ENCODE results near the gene GPN3. TPM values are rescaled to one million over a fixed set of nuclear protein-coding genes. Genes with fewer than 3 reads are reported as not detected.
"Not testable (repeated sequence)": the region's sequence is repeated elsewhere in the genome, so short reads cannot be mapped to it uniquely, and the experiment has no call there.

Gene GPN3
- total RNA-seq, 1 donor from 2014 or later = 14.5 TPM

DNA sequence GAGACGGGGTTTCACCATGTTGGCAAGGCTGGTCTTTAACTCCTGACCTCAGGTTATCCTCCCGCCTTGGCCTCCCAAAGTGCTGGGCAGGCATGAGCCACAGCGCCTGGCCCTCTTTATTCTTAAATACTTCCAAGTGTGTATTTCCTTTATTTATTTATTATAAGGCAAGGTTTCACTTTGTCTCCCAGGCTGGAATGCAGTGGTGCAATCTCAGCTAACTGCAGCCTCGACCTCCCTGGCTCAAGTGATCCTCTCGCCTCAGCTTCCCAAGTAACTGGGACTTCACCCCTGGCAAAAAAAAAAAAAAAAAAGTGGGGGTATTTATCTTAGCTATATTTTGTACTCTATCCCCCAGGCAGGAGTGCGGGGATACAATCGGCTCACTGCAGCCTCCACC is 7.4 kb upstream of the GPN3 start:
- Mint-ChIP-seq H3K4me1 (no peaks in the 10 kb centered on the region), H3K36me3 (peaks cover 7% of the 10 kb centered on the region), H3K9me3 (no peaks in the 10 kb centered on the region), H3K27ac (no peak overlapping the region), H3K4me3 (no peak overlapping the region), H3K27me3 (ENCODE audit: low read depth) (no peaks in the 10 kb centered on the region)
- DNase-seq (ENCODE audit: low spot score in 2 of 2, unreplicated experiment in 2 of 2) = no peak
- TF ChIP-seq CTCF (IDR thresholded peaks at IDR 0.05; ENCODE audit: unreplicated experiment) = no peak

DNA sequence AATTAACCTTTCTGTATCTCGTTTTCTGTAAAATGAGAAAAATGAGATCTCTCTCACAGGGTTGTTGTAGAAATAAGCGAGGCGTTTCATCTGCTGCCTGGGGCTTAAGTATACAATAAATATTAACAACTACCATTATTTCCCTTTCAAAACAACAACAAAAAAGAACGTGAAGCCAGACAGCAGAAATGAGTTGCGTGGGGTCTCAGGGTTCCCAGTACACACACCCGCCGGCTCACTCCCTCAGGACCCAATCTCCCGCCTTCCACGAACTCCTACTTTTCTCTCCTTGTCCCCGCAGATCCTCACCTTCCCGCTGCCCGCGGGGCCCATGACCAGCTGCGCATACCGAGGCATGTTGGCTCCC is 227 bp downstream of the GPN3 start:
- Mint-ChIP-seq H3K4me1 (peaks cover 15% of the 10 kb centered on the region), H3K27ac (peak overlapping the region; percentile 99), H3K27me3 (ENCODE audit: low read depth) (no peaks in the 10 kb centered on the region), H3K4me3 (peak overlapping the region; percentile 94), H3K9me3 (no peaks in the 10 kb centered on the region), H3K36me3 (peaks cover 6% of the 10 kb centered on the region)
- DNase-seq (ENCODE audit: low spot score in 2 of 2, unreplicated experiment in 2 of 2) = no peak
- TF ChIP-seq CTCF (IDR thresholded peaks at IDR 0.05; ENCODE audit: unreplicated experiment) = no peak

DNA sequence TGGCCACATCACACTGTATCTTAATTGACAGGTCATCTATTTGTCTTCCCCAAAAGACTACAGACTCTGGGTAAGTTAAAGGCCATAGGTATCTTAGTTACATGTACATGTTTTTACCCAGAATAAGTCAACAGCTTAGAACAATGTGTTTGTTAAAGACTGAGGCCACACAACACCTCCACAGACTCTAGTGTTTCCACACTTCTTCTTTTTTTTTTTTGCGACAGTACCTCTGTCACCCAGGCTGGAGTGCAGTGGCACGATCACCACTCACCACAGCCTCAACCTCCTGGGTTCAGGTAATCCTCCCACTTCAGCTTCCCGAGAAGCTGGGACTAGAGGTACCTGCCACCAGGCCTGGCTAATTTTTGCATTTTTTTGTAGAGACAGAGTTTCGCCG is 1.3 kb downstream of the GPN3 start:
- Mint-ChIP-seq H3K27me3 (ENCODE audit: low read depth) (no peaks in the 10 kb centered on the region), H3K4me1 (peaks cover 15% of the 10 kb centered on the region), H3K27ac (peak overlapping the region; percentile 30), H3K4me3 (peak overlapping the region; percentile 46), H3K9me3 (no peaks in the 10 kb centered on the region), H3K36me3 (peaks cover 6% of the 10 kb centered on the region)
- no peak for TF ChIP-seq CTCF (IDR thresholded peaks at IDR 0.05; ENCODE audit: unreplicated experiment)
- DNase-seq (ENCODE audit: low spot score in 2 of 2, unreplicated experiment in 2 of 2) = no peak

DNA sequence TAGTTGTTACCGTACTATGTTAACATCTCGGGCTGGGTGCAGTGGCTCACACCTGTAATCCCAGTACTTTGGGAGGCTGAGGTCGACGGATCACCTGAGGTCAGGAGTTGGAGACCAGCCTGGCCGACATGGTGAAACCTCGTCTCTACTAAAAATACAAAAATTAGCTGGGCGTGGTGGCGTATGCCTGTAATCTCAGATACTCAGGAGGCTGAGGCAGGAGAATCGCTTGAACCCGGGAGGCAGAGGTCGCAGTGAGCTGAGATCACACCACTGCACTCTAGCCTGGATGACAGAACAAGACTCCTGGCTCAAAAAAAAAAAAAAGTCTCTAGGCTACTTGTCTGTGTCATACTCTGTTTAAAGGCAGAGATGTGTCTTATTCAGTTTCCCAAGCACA is 2.3 kb downstream of the GPN3 start:
- not testable (repeated sequence) for H3K27ac Mint-ChIP-seq; H3K9me3 Mint-ChIP-seq; DNase-seq (ENCODE audit: low spot score in 2 of 2, unreplicated experiment in 2 of 2); H3K4me3 Mint-ChIP-seq; H3K27me3 Mint-ChIP-seq (ENCODE audit: low read depth); H3K36me3 Mint-ChIP-seq
- peaks cover 15% of the 10 kb centered on the region for H3K4me1 Mint-ChIP-seq

DNA sequence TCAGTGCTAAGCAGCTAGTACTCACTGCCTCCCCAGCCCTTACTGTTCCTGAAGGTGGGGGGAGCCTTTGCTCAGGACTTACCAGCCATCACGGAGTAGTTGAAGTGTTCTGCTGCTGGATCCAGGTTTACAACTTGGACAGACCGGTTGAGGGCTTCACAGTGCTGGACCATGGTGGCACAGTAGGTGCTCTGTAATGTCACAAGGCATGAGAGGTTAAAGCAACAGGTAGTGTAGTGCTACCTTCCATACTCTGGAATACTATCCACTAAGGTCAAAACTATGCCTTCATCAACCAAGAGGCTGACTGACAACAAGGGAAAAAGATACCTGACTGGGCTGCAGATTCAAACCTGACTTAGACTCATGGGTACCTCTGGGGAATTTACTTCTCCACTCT is 3.0 kb downstream of the GPN3 start:
- no peaks in the 10 kb centered on the region for H3K9me3 Mint-ChIP-seq
- H3K27ac Mint-ChIP-seq = no peak overlapping the region
- H3K36me3 Mint-ChIP-seq = peaks cover 13% of the 10 kb centered on the region
- no peak for TF ChIP-seq CTCF (IDR thresholded peaks at IDR 0.05; ENCODE audit: unreplicated experiment)
- H3K4me1 Mint-ChIP-seq = peaks cover 15% of the 10 kb centered on the region
- no peak overlapping the region for H3K4me3 Mint-ChIP-seq
- no peak for DNase-seq (ENCODE audit: low spot score in 2 of 2, unreplicated experiment in 2 of 2)
- H3K27me3 Mint-ChIP-seq (ENCODE audit: low read depth) = no peaks in the 10 kb centered on the region

GRCh38 chr12:110461189-110461588 is 6.9 kb downstream of the GPN3 start:
- H3K36me3 Mint-ChIP-seq = peaks cover 20% of the 10 kb centered on the region
- not testable (repeated sequence) for H3K4me1 Mint-ChIP-seq; H3K27ac Mint-ChIP-seq; H3K9me3 Mint-ChIP-seq; H3K27me3 Mint-ChIP-seq (ENCODE audit: low read depth); DNase-seq (ENCODE audit: low spot score in 2 of 2, unreplicated experiment in 2 of 2); H3K4me3 Mint-ChIP-seq

- Mint-ChIP-seq H3K27me3 (ENCODE audit: low read depth) (no peaks in the 10 kb centered on the region), H3K36me3 (peaks cover 22% of the 10 kb centered on the region), H3K27ac (no peak overlapping the region), H3K9me3 (no peaks in the 10 kb centered on the region), H3K4me3 (no peak overlapping the region), H3K4me1 (no peaks in the 10 kb centered on the region)
- DNase-seq (ENCODE audit: low spot score in 2 of 2, unreplicated experiment in 2 of 2) = no peak
- no peak for TF ChIP-seq CTCF (IDR thresholded peaks at IDR 0.05; ENCODE audit: unreplicated experiment)
Measured at GRCh38 chr12:110458756-110459155, 9.3 kb downstream of the GPN3 start.
